Activated CD4-positive, alpha-beta T cell treated with anti-CD3 and anti-CD28 coated beads, Interleukin-2, amount 50 U/mL, for 4 hours (primary cell): ENCODE measurements around the gene TMEM182.

Experiments used
- DNase-seq, 2 experiments: peaks; one replicate each; pipeline ENCODE4 v3.0.0-alpha.2; 2020

TMEM182 gene

DNA sequence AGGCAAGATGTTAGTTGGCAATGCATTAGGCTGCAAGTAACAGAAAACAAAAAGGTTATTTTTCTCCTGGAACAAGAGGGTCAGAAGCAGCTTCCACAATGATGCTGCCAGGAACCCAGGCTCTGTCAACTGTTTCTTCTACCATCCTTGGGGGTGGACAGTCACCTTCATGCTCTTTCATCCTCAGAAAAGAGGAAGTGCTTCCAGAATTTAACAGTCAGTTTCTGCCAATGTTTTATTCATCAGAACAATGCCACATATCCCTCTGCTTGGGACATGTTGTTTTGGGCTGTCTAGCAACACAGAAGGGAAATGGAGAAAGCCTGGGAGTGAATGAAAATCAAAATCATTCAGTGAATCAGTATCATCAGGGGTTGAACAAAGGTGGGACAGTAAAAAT is 7.1 kb downstream of the TMEM182 start:
- no peak for DNase-seq

GRCh38 chr2:102770506-102770905 is 8.7 kb downstream of the TMEM182 start:
- no peak for DNase-seq

- DNase-seq: no peak
Observed at GRCh38 chr2:102771114-102771513, 9.3 kb downstream of the TMEM182 start.

DNA sequence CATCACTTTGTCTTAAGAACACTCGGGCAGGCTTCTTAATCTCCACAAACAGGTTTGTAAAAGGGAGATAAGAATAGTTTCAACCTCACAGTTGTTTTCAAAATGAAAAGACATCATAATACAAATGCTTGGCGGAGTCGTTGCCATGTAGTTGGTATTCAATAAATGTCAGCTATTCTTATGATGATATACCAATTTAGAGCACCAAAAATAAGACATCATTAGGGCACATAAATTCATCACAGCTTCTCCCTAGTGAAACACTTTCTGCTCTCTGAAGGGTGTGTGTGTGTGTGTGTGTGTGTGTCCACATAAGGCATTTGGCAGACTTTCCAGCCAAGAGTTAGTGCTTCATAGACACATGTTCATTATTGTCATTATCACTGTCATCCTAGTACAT is 10.8 kb downstream of the TMEM182 start:
- DNase-seq: no peak

GRCh38 chr2:102773149-102773705 is 11.4 kb downstream of the TMEM182 start:
- no peak for DNase-seq

DNA sequence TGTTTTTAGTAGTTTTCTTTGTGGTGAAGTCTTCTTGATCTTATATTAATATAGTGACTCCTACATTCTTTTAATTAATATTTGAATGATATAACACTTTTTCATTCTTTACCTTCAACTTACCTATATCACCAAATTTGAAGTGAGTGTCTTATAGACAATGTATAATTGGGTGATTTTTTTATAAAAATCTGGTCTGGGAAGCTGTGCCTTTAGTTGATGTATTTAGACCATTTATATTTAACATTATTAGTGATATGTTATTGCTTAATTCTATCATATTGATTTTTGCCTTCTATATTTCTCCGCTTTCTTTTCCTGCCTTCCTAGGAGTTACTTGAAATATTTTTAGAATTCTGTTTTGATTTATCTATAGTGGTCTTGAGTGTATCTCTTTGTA is 16.4 kb downstream of the TMEM182 start:
- no peak for DNase-seq

GRCh38 chr2:102780467-102780866 is 18.6 kb downstream of the TMEM182 start:
- no peak for DNase-seq

DNA sequence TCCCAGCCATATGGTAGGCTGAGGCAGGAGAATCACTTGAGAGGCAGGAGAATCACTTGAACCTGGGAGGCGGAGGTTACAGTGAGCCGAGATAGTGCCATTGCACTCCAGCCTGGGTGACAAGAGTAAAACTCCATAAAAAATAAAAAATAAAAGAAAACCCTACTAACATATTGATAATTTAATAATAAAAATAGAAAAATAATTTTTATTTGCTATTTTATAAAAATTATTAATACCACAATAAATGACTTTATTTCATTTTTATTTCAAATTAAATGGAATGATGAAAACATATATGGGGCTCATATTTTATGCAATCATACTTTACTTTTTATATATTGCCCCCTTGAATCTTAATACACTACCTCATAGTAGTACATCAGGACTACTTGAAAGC is 20.4 kb downstream of the TMEM182 start:
- DNase-seq: no peak

DNA sequence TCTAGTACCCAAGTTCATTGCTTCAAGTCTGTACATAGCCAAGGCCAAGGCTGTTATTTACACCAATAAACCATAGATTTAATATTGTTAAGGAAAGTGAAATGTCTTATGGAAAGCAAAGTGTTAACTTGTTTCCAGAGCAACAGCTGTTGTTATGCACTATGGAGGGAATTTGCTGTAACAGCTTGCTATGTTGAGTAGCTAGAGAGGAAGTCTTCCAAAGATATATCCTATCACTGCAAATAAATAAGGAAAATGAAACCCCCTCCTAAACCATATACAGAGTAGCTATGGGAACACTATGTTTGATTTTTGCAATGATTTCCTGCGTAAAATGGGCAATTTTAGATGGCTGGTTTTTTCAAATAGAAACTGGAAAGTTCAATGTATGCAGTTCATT is 21.1 kb downstream of the TMEM182 start:
- DNase-seq: no peak

DNA sequence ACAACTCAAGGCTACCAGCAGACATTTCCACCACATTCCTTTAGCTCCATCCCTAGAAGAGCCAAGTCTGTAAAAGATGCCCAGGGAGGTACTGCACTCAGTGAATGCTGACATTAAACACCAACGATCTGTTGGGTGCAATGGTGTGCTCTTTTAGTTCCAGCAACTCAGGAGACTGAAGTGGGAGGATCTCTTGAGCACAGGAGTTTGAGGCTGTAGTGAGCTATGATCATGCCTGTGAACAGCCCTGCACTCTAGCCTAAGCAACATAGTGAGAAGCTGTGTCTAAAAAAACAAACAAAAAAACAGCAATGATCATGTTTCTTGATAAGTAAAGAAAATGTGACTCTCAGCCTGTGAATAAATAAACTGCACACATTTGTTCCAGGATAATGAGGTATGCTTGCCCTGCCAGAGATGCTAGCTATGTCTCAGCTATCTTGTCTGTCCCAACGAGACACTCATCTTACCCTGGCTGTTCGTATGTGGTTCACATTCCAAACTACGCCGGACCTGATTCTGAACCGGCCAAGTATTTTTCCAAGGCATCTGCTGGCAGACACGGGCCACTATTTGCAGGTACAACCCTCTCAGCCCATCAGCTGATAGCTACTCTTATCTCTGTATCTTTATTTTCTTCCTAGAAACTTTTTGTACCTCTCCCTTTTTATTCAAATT is 21.8 kb downstream of the TMEM182 start:
- no peak for DNase-seq

- no peak for DNase-seq
Observed at GRCh38 chr2:102784940-102785339, 23.1 kb downstream of the TMEM182 start.

GRCh38 chr2:102788216-102788884 is 26.5 kb downstream of the TMEM182 start:
- DNase-seq: no peak

DNA sequence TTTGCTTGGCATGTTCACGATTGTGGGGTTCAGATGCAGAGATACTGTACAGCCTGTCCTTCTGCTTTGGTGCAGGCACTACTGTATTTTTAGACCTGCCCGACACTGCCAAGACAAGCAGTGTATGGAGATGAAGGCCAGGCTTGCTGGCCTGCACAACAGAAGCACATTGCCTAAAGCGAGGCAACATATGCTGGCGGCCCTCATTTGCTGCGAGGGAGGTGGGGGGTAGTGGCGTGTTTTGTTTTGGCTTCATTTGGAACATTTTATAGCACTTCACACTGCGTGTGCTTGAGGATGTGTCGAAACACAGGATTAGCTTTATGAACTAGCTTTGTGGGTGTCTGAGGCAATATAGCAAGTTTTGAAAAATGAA is 27.0 kb downstream of the TMEM182 start:
- no peak for DNase-seq

- no peak for DNase-seq
Observed at GRCh38 chr2:102789349-102790090, 27.7 kb downstream of the TMEM182 start.

DNA sequence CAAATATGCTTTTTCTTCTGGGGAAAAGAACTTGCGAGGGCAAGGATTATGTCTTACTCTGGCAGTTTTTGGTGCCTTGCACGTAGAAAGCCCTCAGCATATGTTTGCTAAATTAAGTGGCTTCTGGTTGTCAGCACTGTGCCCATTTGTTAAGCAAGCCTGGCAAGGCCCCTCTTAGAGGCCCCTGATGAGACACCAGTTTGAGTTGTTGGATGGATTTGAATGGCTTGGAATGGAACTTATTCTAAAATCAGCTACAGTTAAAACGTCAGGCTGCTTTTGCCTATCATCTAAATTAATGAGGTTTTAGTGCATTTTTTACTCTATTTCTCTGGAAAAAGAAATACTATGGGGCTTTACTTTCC is 28.2 kb downstream of the TMEM182 start:
- DNase-seq: no peak

DNA sequence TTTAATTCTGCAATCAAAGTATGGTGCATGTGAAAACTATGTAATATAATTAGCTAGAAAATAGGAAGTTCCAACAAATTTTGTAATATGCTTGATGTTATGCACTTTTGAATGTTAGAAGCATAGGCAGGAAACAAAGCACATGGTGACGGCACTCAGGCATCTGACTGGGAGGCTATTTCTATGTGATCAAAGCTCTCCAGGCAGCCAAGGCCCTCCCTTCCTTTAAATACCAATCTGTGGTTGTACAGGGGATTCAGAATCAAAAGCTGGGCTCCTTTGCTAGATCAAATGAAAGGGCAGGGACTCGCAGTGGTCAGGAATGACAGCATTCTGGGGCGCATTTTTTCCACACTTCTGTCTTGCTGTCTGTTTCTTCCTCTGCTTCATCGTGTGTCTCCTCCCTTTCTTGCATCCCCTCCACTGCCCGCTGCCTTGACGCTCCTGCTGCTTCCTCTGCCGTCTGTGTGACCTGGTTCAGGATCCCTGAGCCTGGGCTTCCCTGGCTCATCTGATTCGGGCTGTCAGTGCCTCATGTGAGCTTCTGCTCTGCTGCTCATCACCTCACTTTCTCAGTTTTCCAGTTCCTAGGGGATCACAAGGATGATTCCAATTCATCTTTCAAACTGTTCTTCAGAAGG is 30.9 kb downstream of the TMEM182 start:
- DNase-seq: no peak

DNA sequence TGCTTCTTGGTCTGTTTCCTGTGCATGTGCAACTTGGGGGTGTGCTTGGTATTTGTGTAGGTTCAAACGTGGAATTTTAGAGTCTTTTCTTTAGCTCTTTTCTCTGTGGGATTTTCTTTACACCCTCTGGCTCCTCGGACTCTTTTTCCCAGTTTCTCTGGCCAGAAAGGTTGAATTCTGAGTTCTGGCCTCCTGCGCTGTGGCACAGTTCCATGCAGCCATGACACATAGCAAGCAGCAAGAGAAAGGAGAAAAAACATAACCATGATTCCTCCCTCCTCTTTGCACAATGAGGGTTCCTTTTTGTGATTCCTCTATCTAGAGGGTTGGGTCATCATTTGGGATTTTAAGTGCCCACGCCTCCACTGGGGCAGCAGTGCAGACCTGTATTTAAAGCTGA is 33.8 kb downstream of the TMEM182 start:
- no peak for DNase-seq

GRCh38 chr2:102796337-102796736 is 34.5 kb downstream of the TMEM182 start:
- no peak for DNase-seq

GRCh38 chr2:102797486-102797885 is 35.7 kb downstream of the TMEM182 start:
- DNase-seq: no peak

DNA sequence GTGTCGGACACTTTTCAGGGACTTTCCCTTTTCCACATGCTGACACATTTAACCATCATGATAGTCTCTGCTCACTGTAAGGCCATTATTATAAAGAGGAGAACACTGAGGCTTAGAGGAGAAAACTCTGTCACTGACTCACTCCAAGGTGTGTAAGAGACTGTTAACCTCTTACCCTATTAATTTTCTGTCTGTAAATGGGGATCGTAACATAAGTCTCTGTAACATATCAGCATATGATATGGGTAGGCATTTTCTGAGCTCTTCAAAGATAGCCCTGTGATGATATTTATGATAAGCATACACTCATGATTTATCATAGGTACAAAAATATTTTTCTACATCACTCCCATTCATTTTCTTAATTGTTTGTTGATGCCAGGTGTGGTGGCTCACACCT is 36.4 kb downstream of the TMEM182 start:
- DNase-seq: no peak

- DNase-seq: no peak
Observed at GRCh38 chr2:102801098-102801718, 39.4 kb downstream of the TMEM182 start.

DNA sequence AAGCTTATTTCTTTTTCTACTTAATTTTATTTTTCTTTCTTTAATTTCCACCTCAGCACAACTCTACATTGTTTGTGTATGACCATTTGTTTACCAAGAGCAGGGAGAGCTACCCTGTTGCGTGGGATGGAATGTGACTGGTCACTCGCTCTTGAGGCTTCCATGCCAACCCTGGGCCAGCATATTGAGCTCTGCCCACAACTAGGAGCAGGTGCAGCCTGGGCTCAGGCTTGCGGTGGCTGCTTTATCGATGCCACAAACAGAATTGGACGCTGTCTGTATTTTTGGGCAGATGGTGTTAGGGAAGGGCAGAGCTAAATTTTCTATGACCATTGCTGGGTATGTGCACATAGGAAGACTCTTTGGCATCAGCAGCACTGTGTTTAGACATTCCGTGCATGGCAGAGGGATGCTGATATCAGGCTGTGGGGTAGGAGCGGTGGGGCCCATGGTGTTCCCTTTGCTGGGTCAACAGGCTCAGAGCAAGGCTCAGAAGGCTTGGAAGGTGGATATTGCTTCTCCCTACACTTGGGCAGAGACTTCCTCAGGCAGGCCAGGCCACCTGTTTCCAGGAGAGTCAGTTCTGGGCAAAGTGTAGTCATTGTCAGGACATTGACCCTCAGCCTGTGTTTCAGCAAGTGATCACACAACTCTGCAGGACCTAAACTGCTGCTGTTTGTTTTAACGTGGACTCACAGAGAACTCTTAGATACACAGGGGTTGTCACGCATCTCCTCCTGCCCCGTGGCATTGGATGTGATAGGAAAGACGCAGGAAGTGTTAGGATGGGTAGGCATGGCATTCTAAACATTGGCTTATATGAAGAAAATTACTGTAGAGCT is 40.2 kb downstream of the TMEM182 start:
- no peak for DNase-seq
